MM.1S (cell line): ENCODE measurements around the gene POLE.

ENCODE experiments used
- CTCF ChIP-seq: fragments of 300-600 bp; sonication (generic); IDR thresholded peaks from 2 replicates; pipeline ENCODE4 v1.5.1; 2016; ENCODE audit warnings: antibody characterized with exemption, low read length, mixed read lengths
- EZH2phosphoT487 ChIP-seq: fragments of 300-600 bp; sonication (generic); IDR thresholded peaks from 2 replicates; pipeline ENCODE4 v1.6.1; 2018; ENCODE audit warnings: antibody characterized with exemption, low read length

- TF ChIP-seq CTCF = no peak
- no peak for TF ChIP-seq EZH2phosphoT487
Measured at GRCh38 chr12:132606466-132606865, 80.7 kb downstream of the POLE start.
